IMR-90 (cell line): ENCODE data around the gene IRAK2. TPM values are rescaled to one million over a fixed set of nuclear protein-coding genes. Genes with fewer than 3 reads are reported as not detected.
"Not testable (repeated sequence)": the region's sequence is repeated elsewhere in the genome, so short reads cannot be mapped to it uniquely, and the experiment has no call there.

Source experiments
- ATAC-seq: fragments of 200-7000 bp; cut with Tn5 transposase; 2 replicates; pipeline ENCODE4 v1.9.1; 2020; ENCODE audit warnings: low read depth, mild to moderate bottlenecking, moderate library complexity
- BruUV-seq: library from RNA; stranded (reverse); fragments of 400-500 nt; replicated peaks from 2 replicates; lab custom pipeline; 2021; lab: Mats Ljungman, UMichigan
- CTCF ChIA-PET: fragments of 300-600 bp; formaldehyde crosslinking; extraction: SDS; loops from one replicate; lab custom pipeline; 2021; ENCODE audit warnings: antibody characterized with exemption; lab: Yijun Ruan, JAX
- POLR2A ChIA-PET: fragments of 300-600 bp; sonication (Branson Sonifier 250); formaldehyde crosslinking; loops from one replicate; lab custom pipeline; 2022; ENCODE audit warnings: antibody characterized with exemption; ENCODE audit not compliant: unreplicated experiment; lab: Charles Lee
- DNase-seq: peaks from one replicate; pipeline ENCODE4 v3.0.0; 2013
- H2AFZ ChIP-seq: replicated peaks from 2 replicates; pipeline ENCODE3; 2013; ENCODE audit warnings: low read length, mild to moderate bottlenecking; ENCODE audit not compliant: poor library complexity
- H2AK5ac ChIP-seq: 2 replicates; pipeline ENCODE4 v1.6.1; 2013; ENCODE audit warnings: low read depth, low read length, inconsistent platforms
- H2AK9ac ChIP-seq: replicated peaks from 2 replicates; pipeline ENCODE3; 2013; ENCODE audit warnings: mild to moderate bottlenecking, low read depth, low read length, moderate library complexity; ENCODE audit not compliant: poor library complexity
- H2BK120ac ChIP-seq: 2 replicates; pipeline ENCODE4 v1.6.1; 2013; ENCODE audit warnings: low read depth, low read length, inconsistent platforms
- H2BK15ac ChIP-seq: 3 replicates; pipeline ENCODE4 v1.6.1; 2013; ENCODE audit warnings: low read depth, low read length, inconsistent platforms
- H2BK20ac ChIP-seq: 2 replicates; pipeline ENCODE4 v1.6.1; 2013; ENCODE audit warnings: low read depth, mild to moderate bottlenecking, inconsistent platforms, low read length, moderate library complexity
- H2BK5ac ChIP-seq: 2 replicates; pipeline ENCODE4 v1.6.1; 2013; ENCODE audit warnings: mild to moderate bottlenecking, low read depth, low read length, inconsistent platforms; ENCODE audit not compliant: poor library complexity, severe bottlenecking
- H3K14ac ChIP-seq: replicated peaks from 2 replicates; pipeline ENCODE4 v1.6.1; 2013; ENCODE audit warnings: low read depth, low read length, inconsistent platforms
- H3K18ac ChIP-seq: 2 replicates; pipeline ENCODE4 v1.6.1; 2013; ENCODE audit warnings: low read depth, low read length, control low read depth
- H3K23ac ChIP-seq: 2 replicates; pipeline ENCODE4 v1.6.1; 2013; ENCODE audit warnings: low read depth, low read length, inconsistent platforms
- H3K27ac ChIP-seq: 2 replicates; pipeline ENCODE4 v1.5.1; 2013; ENCODE audit warnings: mild to moderate bottlenecking, control low read depth, low read length; ENCODE audit not compliant: insufficient read depth
- H3K27me3 ChIP-seq: 2 replicates; pipeline ENCODE4 v1.6.1; 2013; ENCODE audit warnings: low read length; ENCODE audit not compliant: control insufficient read depth, insufficient read depth
- H3K36me3 ChIP-seq: 2 replicates; pipeline ENCODE4 v1.6.1; 2013; ENCODE audit warnings: low read length, mixed read lengths; ENCODE audit not compliant: control insufficient read depth, insufficient read depth
- H3K4ac ChIP-seq: 2 replicates; pipeline ENCODE4 v1.6.1; 2013; ENCODE audit warnings: low read depth, low read length, inconsistent platforms
- H3K4me1 ChIP-seq: 2 replicates; pipeline ENCODE4 v1.6.1; 2013; ENCODE audit warnings: low read length, mixed read lengths; ENCODE audit not compliant: control insufficient read depth, insufficient read depth
- H3K4me2 ChIP-seq: 2 replicates; pipeline ENCODE4 v1.6.1; 2013; ENCODE audit warnings: low read depth, mild to moderate bottlenecking, control low read depth, low read length, moderate library complexity
- H3K4me3 ChIP-seq: 2 replicates; pipeline ENCODE4 v1.5.1; 2013; ENCODE audit warnings: low read depth, mild to moderate bottlenecking, control low read depth, low read length, moderate library complexity; ENCODE audit not compliant: insufficient read depth
- H3K56ac ChIP-seq: 2 replicates; pipeline ENCODE4 v1.6.1; 2013; ENCODE audit warnings: low read length, inconsistent platforms; ENCODE audit not compliant: insufficient read depth; ENCODE audit errors: extremely low read depth
- H3K79me1 ChIP-seq, 2 experiments: 2 replicates each; pipeline ENCODE4 v1.6.1; 2013; ENCODE audit warnings: low read length in 2 of 2, inconsistent platforms in 1 of 2, low read depth in 1 of 2
- H3K9ac ChIP-seq: 2 replicates; pipeline ENCODE4 v1.6.1; 2013; ENCODE audit warnings: low read depth, low read length, control low read depth
- H3K9me1 ChIP-seq: 2 replicates; pipeline ENCODE4 v1.6.1; 2013; ENCODE audit warnings: low read length, inconsistent platforms; ENCODE audit not compliant: insufficient read depth
- H3K9me3 ChIP-seq: 2 replicates; pipeline ENCODE4 v1.6.1; 2013; ENCODE audit warnings: low read length; ENCODE audit not compliant: control insufficient read depth, insufficient read depth
- H4K20me1 ChIP-seq: 2 replicates; pipeline ENCODE4 v1.6.1; 2013; ENCODE audit warnings: low read length, inconsistent platforms; ENCODE audit not compliant: insufficient read depth
- H4K5ac ChIP-seq: 2 replicates; pipeline ENCODE4 v1.6.1; 2013; ENCODE audit warnings: mild to moderate bottlenecking, low read depth, low read length, control low read depth
- H4K8ac ChIP-seq, 2 experiments: 2 replicates each; pipeline ENCODE4 v1.6.1; 2013; ENCODE audit warnings: low read depth in 2 of 2, low read length in 2 of 2, control low read depth in 1 of 2, inconsistent platforms in 1 of 2
- H4K91ac ChIP-seq: 2 replicates; pipeline ENCODE4 v1.6.1; 2013; ENCODE audit warnings: low read depth, low read length, inconsistent platforms; ENCODE audit not compliant: insufficient read depth
- CEBPB ChIP-seq: IDR thresholded peaks from 2 replicates; pipeline ENCODE4 v1.6.1; 2012; ENCODE audit warnings: low read depth, low read length, improper control_type of control experiment
- ELK1 ChIP-seq: fragments of 150-350 bp; IDR thresholded peaks from 2 replicates; pipeline ENCODE4 v1.6.1; 2016; ENCODE audit warnings: low read depth, mild to moderate bottlenecking, low read length, moderate library complexity, borderline replicate concordance
- NFE2L2 ChIP-seq: fragments of 150-350 bp; IDR thresholded peaks from 2 replicates; pipeline ENCODE4 v1.6.1; 2016; ENCODE audit warnings: low read depth, mild to moderate bottlenecking, low read length
- WGBS, 2 experiments: methylation state at CpG; one replicate each; pipeline versions ENCODE4 v1.1.5 to v1.1.7; 2013; ENCODE audit warnings: missing lambda C conversion rate in 2 of 2; ENCODE audit not compliant: insufficient read length in 1 of 2; ENCODE audit errors: extremely low coverage in 2 of 2; 5-methylcytosine and 5-hydroxymethylcytosine counted together
- dilution Hi-C: fragments of 300-500 bp; cut with HindIII; formaldehyde crosslinking; loops from one replicate; pipeline ENCODE4 v1.14.3; 2018; ENCODE audit warnings: low sequenced_read_pairs; ENCODE audit not compliant: unreplicated experiment
- in situ Hi-C: fragments of 300-500 bp; cut with MboI; formaldehyde crosslinking; loops from 3 replicates; pipeline ENCODE4 v1.14.3; 2019; ENCODE audit warnings: low sequenced_read_pairs, inconsistent platforms, mixed read lengths
- intact Hi-C: fragments of 100-400 bp; cut with micrococcal nuclease; formaldehyde crosslinking; loops from 2 replicates; pipeline ENCODE4 v1.10.0; 2022
- polyA plus RNA-seq, 3 experiments: library from polyadenylated mRNA; depleted of rRNA; stranded (reverse); fragments of >200 nt; gene quantifications; 2 replicates each; pipeline ENCODE4 v1.2.3, GENCODE V29; 2012; ENCODE audit warnings: low replicate concordance in 1 of 3
- total RNA-seq: library from RNA; depleted of rRNA; stranded (reverse); fragments of >200 nt; gene quantifications from 2 replicates; pipeline ENCODE4 v1.2.3, GENCODE V29; 2012
- TF ChIP-seq, protein P1 (sequence below): conservative IDR thresholded peaks from 2 replicates; pipeline ENCODE4 v1.5.1; 2012; ENCODE audit warnings: mild to moderate bottlenecking, low read depth, low read length, improper control_type of control experiment

IRAK2 gene
- total and polyA plus RNA-seq, 2 of the 4 experiments (the other 2 are of a cell fraction): 6.9 to 8.1 TPM

- no peaks in the 10 kb centered on the region for H3K27me3 ChIP-seq
- H3K23ac ChIP-seq: no peak overlapping the region
- intact Hi-C loops (no loop called here), in situ Hi-C loops (no loop called here), dilution Hi-C loops (no loop called here)
- H4K20me1 ChIP-seq: no peaks in the 10 kb centered on the region
- H3K36me3 ChIP-seq: no peaks in the 10 kb centered on the region
- no peak overlapping the region for H3K9ac ChIP-seq
- H2BK15ac ChIP-seq: no peak overlapping the region
- no peak overlapping the region for H3K27ac ChIP-seq
- H3K4me2 ChIP-seq: no peak overlapping the region
- no peak overlapping the region for H3K14ac ChIP-seq
- peaks cover 4 to 24% of the 10 kb centered on the region in 2 experiments; a peak in 3 of 4 replicates for H3K79me1 ChIP-seq
- no peak overlapping the region for H3K18ac ChIP-seq
- H3K4ac ChIP-seq: no peak overlapping the region
- H4K5ac ChIP-seq: no peak overlapping the region
- no peak overlapping the region for H3K56ac ChIP-seq
- BruUV-seq: no TSS peak
- 0 out of 2 replicates have a peak, but pooled peaks cover 2% of the 10 kb centered on the region for H3K4me1 ChIP-seq
- DNase-seq: no peak
- no peak overlapping the region for H2BK120ac ChIP-seq
- ChIA-PET CTCF (no interaction called here), POLR2A (no interaction called here)
- no peak overlapping the region for H4K8ac ChIP-seq
- H3K9me3 ChIP-seq: no peaks in the 10 kb centered on the region
- TF ChIP-seq CEBPB: no peak
- TF ChIP-seq, protein P1, sequence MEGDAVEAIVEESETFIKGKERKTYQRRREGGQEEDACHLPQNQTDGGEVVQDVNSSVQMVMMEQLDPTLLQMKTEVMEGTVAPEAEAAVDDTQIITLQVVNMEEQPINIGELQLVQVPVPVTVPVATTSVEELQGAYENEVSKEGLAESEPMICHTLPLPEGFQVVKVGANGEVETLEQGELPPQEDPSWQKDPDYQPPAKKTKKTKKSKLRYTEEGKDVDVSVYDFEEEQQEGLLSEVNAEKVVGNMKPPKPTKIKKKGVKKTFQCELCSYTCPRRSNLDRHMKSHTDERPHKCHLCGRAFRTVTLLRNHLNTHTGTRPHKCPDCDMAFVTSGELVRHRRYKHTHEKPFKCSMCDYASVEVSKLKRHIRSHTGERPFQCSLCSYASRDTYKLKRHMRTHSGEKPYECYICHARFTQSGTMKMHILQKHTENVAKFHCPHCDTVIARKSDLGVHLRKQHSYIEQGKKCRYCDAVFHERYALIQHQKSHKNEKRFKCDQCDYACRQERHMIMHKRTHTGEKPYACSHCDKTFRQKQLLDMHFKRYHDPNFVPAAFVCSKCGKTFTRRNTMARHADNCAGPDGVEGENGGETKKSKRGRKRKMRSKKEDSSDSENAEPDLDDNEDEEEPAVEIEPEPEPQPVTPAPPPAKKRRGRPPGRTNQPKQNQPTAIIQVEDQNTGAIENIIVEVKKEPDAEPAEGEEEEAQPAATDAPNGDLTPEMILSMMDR: no peak
- TF ChIP-seq NFE2L2: no peak
- TF ChIP-seq ELK1: no peak
- H2AFZ ChIP-seq: no peak overlapping the region
- no peak overlapping the region for H2BK5ac ChIP-seq
- ATAC-seq: no peak
- no peak overlapping the region for H4K91ac ChIP-seq
- H2BK20ac ChIP-seq: no peak overlapping the region
- no CpG with 5 or more reads among the region's 6 CpGs for WGBS, 2 experiments
- H2AK5ac ChIP-seq: no peak overlapping the region
- H3K4me3 ChIP-seq: no peak overlapping the region
- H2AK9ac ChIP-seq: no peak overlapping the region
- H3K9me1 ChIP-seq: no peaks in the 10 kb centered on the region
These were observed 2.5 kb upstream of the IRAK2 start for GRCh38 chr3:10162185-10162584.

GRCh38 chr3:10164201-10164545, 546 bp upstream of the IRAK2 start:
- DNase-seq, H3K27me3 ChIP-seq, H3K9me1 ChIP-seq, BruUV-seq, H3K9ac ChIP-seq, H3K4me1 ChIP-seq, H3K9me3 ChIP-seq, H2AFZ ChIP-seq, H4K91ac ChIP-seq, H3K23ac ChIP-seq, dilution Hi-C loops, H3K36me3 ChIP-seq, H3K4ac ChIP-seq, H3K18ac ChIP-seq, POLR2A ChIA-PET, ATAC-seq, H3K27ac ChIP-seq, in situ Hi-C loops, H3K56ac ChIP-seq, H2BK20ac ChIP-seq, H4K20me1 ChIP-seq, H3K14ac ChIP-seq, H2BK15ac ChIP-seq, H2BK120ac ChIP-seq, H2BK5ac ChIP-seq, H2AK5ac ChIP-seq: not testable (repeated sequence)
- H3K79me1 ChIP-seq: peaks cover 13 to 38% of the 10 kb centered on the region in 2 experiments
- intact Hi-C loops: loop anchor here (1.0 kb wide), 1 partner anchor 61 kb away; no protein-coding TSS in a partner anchor
- peak overlapping the region; percentile 38 for H2AK9ac ChIP-seq
- CTCF ChIA-PET: interaction anchor here (0.6 to 0.8 kb wide), 3 partner anchors 17 to 210 kb away, joined by 3 read pairs; no protein-coding TSS in a partner anchor
- peak overlapping the region; percentile 78 to 80; a peak in 2 of 4 replicates for H4K8ac ChIP-seq
- peak overlapping the region; percentile 84; the same call in 1 of the 2 replicates for H4K5ac ChIP-seq
- H3K4me3 ChIP-seq: peak overlapping the region; percentile 94; the same call in 1 of the 2 replicates
- 100% methylated on average over 6 of the region's 12 CpGs; no CpG with 5 or more reads in 1 of the 2 experiments for WGBS, 2 experiments
- peak overlapping the region; percentile 94 for H3K4me2 ChIP-seq
